ENCODE data around the gene MCOLN3.
"Not testable (repeated sequence)": the region's sequence is repeated elsewhere in the genome, so short reads cannot be mapped to it uniquely, and the experiment has no call there.

- TF ChIP-seq CTCF (conservative IDR thresholded peaks at IDR 0.05; ENCODE audit: low read depth, low read length); EZH2 (IDR thresholded peaks at IDR 0.05; ENCODE audit: borderline replicate concordance, low read depth, low read length, poor library complexity, severe bottlenecking): not testable (repeated sequence)
Observed at GRCh38 chr1:85005641-85006040, 42.7 kb downstream of the MCOLN3 start.
